Activated CD4-positive, alpha-beta memory T cell treated with anti-CD3 and anti-CD28 coated beads for 36 hours (primary cell): ENCODE measurements around the gene PARVB. TPM values are rescaled to one million over a fixed set of nuclear protein-coding genes. Genes with fewer than 3 reads are reported as not detected.

Source experiments
- CTCF ChIA-PET: fragments of 350-600 bp; sonication (Branson Sonifier 250); formaldehyde crosslinking; loops from one replicate; lab custom pipeline; 2021; ENCODE audit warnings: antibody characterized with exemption, inconsistent platforms; lab: Charles Lee
- POLR2A ChIA-PET: fragments of 350-600 bp; sonication (Branson Sonifier 250); formaldehyde crosslinking; loops from one replicate; lab custom pipeline; 2021; ENCODE audit warnings: antibody characterized with exemption; lab: Charles Lee
- DNase-seq: peaks from one replicate; pipeline ENCODE4 v3.0.0-alpha.2; 2020
- H3K27ac Mint-ChIP-seq: one replicate; pipeline ENCODE4 v1.8.0; 2021; ENCODE audit warnings: mixed read lengths
- H3K27me3 Mint-ChIP-seq: one replicate; pipeline ENCODE4 v1.8.0; 2021; ENCODE audit warnings: mixed read lengths
- H3K36me3 Mint-ChIP-seq: one replicate; pipeline ENCODE4 v1.8.0; 2021; ENCODE audit warnings: mixed read lengths
- H3K4me1 Mint-ChIP-seq: one replicate; pipeline ENCODE4 v1.8.0; 2021; ENCODE audit warnings: low read depth, mixed read lengths
- H3K4me3 Mint-ChIP-seq: one replicate; pipeline ENCODE4 v1.8.0; 2021; ENCODE audit warnings: mild to moderate bottlenecking, mixed read lengths
- H3K9me3 Mint-ChIP-seq: one replicate; pipeline ENCODE4 v1.8.0; 2021; ENCODE audit warnings: mixed read lengths
- intact Hi-C: fragments of 100-400 bp; cut with micrococcal nuclease; formaldehyde crosslinking; loops from one replicate; pipeline ENCODE4 v1.15.1; 2023
- total RNA-seq, 2 experiments: library from RNA; stranded (reverse); gene quantifications; one replicate each; pipeline ENCODE4 v1.2.3, GENCODE V29; 2021

PARVB gene
- total RNA-seq, 2 experiments from 2014 or later = 77.8 to 82.8 TPM

DNA sequence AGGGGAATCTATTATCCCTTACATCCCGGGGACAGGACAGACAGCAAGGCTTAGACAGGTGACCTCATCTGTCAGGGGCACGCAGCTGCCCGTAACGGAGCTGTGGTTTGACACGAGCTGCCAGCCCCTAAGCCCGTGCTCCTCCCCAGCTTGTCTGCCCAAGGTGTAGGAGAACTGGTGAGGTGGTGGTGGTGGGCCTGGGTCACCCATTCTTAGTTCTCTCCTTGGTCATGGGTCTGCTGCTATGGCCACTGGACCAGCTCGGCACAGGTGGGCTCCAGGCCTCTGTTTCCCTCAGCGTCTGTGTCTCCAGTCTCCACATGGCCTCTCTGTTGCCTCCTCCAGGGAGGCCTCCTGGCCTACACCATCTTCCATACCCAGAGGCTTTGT, 162.0 kb downstream of the PARVB start:
- DNase-seq = no peak
- Mint-ChIP-seq H3K9me3 (no peaks in the 10 kb centered on the region), H3K4me3 (no peak overlapping the region), H3K27me3 (no peaks in the 10 kb centered on the region), H3K27ac (no peak overlapping the region), H3K4me1 (peaks cover 16% of the 10 kb centered on the region), H3K36me3 (peaks cover 5% of the 10 kb centered on the region)
- ChIA-PET POLR2A (no interaction called here), CTCF (no interaction called here)
- intact Hi-C loops = no loop called here

DNA sequence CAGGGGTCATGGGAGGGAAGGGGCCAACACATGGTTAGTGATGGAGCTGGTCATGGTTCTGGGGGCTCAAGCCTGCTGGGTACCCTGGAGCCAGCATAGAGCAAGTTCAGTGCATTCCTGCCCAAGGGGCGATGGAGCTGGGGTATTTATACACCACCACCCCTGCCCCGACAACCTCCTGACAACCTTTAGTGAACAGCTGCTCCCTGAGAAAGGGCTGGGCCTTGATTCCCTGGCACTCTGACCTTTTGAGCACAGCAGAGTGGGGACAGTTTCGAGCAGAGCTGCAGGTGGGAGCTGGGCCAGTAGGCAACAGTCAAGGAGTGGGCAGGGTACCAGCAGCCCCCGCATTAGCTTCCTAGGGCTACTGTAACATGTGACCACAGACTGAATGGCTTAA, 162.6 kb downstream of the PARVB start:
- Mint-ChIP-seq H3K4me3 (no peak overlapping the region), H3K36me3 (peaks cover 6% of the 10 kb centered on the region), H3K27ac (no peak overlapping the region), H3K9me3 (no peaks in the 10 kb centered on the region), H3K4me1 (peaks cover 21% of the 10 kb centered on the region), H3K27me3 (no peaks in the 10 kb centered on the region)
- CTCF ChIA-PET = no interaction called here
- POLR2A ChIA-PET = no interaction called here
- no peak for DNase-seq
- intact Hi-C loops = no loop called here

DNA sequence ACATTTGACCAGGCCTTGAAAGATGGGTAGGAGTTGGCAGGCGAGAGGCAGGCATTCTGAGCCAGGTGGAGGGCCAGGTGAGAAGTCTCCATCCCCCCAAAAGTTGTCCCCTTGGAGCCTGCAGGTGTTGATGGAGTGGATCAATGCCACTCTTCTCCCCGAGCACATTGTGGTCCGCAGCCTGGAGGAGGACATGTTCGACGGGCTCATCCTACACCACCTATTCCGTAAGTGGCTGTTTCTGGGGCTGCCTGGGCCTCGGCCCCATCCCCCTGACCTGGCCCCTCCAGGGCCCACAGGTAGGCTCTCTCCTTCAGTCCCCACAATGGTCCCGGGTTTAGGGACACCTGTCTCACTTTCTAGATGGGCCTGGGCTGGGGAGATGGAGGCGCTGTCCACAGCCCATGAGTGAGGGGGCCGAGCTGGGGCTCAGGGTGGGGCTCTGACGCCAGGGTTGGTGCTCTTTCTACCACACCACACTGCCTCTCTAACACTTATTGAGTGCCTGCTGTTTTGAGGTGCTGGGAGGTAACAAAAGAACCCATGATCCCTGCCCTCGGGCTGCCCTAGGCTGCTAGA, 163.6 kb downstream of the PARVB start:
- intact Hi-C loops = no loop called here
- no peak overlapping the region for H3K4me3 Mint-ChIP-seq
- no peaks in the 10 kb centered on the region for H3K27me3 Mint-ChIP-seq
- no peak for DNase-seq
- H3K36me3 Mint-ChIP-seq = peaks cover 3% of the 10 kb centered on the region
- H3K9me3 Mint-ChIP-seq = no peaks in the 10 kb centered on the region
- H3K4me1 Mint-ChIP-seq = peaks cover 22% of the 10 kb centered on the region
- ChIA-PET CTCF (no interaction called here), POLR2A (no interaction called here)
- H3K27ac Mint-ChIP-seq = no peak overlapping the region

DNA sequence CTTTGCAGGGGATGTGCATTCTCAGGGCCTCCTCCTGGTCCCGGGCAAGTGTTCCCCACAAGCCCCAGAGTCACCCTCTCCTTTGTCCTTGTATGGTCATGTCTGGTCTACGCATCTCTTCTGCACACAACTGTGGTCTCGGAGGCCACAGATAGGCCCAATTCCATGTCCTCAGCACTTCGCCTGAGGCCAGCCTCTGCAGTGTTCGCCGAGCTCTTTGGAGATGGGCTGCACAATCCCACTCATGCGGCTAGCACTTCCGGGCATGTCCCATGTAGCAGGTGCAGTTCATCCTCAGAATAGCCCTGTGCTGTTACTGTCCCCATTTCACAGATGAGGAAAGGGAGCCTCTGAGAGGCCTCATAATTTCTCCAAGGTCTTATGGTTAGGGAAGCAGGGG, 164.2 kb downstream of the PARVB start:
- POLR2A ChIA-PET = no interaction called here
- intact Hi-C loops = no loop called here
- Mint-ChIP-seq H3K4me1 (peaks cover 25% of the 10 kb centered on the region), H3K9me3 (no peaks in the 10 kb centered on the region), H3K4me3 (no peak overlapping the region), H3K27ac (no peak overlapping the region), H3K36me3 (peaks cover 4% of the 10 kb centered on the region), H3K27me3 (no peaks in the 10 kb centered on the region)
- DNase-seq = no peak
- CTCF ChIA-PET = no interaction called here

DNA sequence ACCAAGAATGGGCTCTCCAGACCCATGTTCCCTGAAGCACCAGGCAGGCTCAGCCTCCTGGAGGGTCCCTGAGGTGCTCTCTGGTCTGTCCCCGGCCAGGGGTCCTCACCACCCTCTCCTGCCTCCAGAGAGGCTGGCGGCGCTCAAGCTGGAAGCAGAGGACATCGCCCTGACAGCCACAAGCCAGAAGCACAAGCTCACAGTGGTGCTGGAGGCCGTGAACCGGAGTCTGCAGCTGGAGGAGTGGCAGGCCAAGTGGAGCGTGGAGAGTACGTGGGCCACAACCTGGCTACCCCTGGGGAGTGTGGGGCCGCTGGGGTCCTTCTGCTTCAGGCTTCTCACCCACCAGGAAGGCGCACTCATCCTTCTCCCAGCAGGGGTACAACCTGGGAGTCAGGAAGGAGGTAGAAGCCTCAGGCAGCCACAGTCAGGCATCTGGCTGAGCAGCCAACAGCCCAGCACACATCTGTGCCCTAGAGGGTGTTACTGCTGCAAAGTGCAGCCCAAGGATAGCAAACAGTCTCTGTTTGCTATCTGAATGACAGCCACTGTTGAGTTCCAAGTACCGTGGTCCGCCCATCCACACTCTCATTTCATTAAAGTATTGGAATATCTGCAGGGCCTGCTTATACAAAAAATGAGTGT, 165.0 kb downstream of the PARVB start:
- H3K9me3 Mint-ChIP-seq = no peaks in the 10 kb centered on the region
- no peak overlapping the region for H3K4me3 Mint-ChIP-seq
- H3K36me3 Mint-ChIP-seq = peaks cover 8% of the 10 kb centered on the region
- no peaks in the 10 kb centered on the region for H3K27me3 Mint-ChIP-seq
- no peak overlapping the region for H3K27ac Mint-ChIP-seq
- CTCF ChIA-PET = no interaction called here
- POLR2A ChIA-PET = interaction anchor here (3.0 kb wide), 1 partner anchor 7 kb away, joined by 13 read pairs; the partner anchor contains the start of gene PARVG
- H3K4me1 Mint-ChIP-seq = peaks cover 30% of the 10 kb centered on the region
- no peak for DNase-seq
- intact Hi-C loops = no loop called here

DNA sequence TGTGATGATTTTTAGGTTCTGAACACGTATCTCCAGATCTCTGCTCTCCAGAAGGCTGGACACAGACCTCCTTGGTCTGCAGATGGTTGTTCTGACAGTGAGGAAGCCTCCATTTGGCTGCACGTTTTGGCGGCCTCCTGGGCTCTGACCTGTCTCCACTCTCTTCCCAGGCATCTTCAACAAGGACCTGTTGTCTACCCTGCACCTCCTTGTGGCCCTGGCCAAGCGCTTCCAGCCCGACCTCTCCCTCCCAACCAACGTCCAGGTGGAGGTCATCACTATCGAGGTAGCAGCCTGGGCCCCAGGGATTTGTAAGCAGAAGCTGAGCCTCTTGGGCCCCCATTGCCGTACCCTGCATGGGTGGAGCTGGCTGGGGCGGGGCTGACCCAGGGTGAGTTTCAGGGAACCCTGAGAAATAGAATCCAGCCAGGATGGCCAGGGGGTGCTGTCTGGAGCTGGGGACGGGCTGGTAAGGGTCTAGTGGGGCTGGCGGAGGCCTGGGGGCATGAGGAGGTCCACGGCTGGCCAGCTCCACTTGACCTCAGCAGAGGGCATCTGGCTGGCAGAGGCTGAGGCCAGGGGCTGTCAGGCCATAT, 166.4 kb downstream of the PARVB start:
- no peaks in the 10 kb centered on the region for H3K27me3 Mint-ChIP-seq
- H3K9me3 Mint-ChIP-seq = no peaks in the 10 kb centered on the region
- no peak overlapping the region for H3K4me3 Mint-ChIP-seq
- intact Hi-C loops = no loop called here
- ChIA-PET CTCF (interaction anchor here (0.6 kb wide), 1 partner anchor 197 kb away, joined by 4 read pairs; no protein-coding TSS in a partner anchor), POLR2A (interaction anchor here (3.0 kb wide), 1 partner anchor 9 kb away, joined by 13 read pairs; the partner anchor contains the start of gene PARVG)
- peaks cover 34% of the 10 kb centered on the region for H3K4me1 Mint-ChIP-seq
- DNase-seq = no peak
- H3K27ac Mint-ChIP-seq = no peak overlapping the region
- H3K36me3 Mint-ChIP-seq = peaks cover 18% of the 10 kb centered on the region

DNA sequence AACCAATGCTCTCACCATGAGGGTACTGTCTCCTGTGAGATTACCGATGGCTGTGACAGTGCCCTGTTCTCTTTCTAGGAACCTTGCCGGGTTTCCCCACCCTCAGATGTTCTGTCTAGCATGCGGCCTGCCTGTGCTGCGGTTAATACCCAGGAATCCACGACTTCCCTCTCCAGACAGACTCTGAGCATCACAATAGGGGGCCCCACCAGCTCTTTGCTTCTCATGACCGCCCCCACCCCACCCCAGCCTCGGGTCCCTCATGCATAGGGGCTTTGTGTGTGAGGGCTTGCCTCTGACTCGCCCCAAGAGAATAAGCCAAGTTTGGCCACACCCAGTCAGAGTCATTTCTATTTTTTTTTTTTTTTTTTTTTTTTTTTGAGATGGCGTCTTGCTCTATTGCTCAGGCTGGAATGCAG, 166.9 kb downstream of the PARVB start:
- H3K9me3 Mint-ChIP-seq = no peaks in the 10 kb centered on the region
- intact Hi-C loops = loop anchor here (1.0 kb wide), 1 partner anchor 9 kb away; no protein-coding TSS in a partner anchor
- H3K4me1 Mint-ChIP-seq = peaks cover 34% of the 10 kb centered on the region
- no peaks in the 10 kb centered on the region for H3K27me3 Mint-ChIP-seq
- peaks cover 18% of the 10 kb centered on the region for H3K36me3 Mint-ChIP-seq
- DNase-seq = peak; percentile 74
- POLR2A ChIA-PET = interaction anchor here (3.0 kb wide), 1 partner anchor 9 kb away, joined by 13 read pairs; the partner anchor contains the start of gene PARVG
- no peak overlapping the region for H3K27ac Mint-ChIP-seq
- CTCF ChIA-PET = no interaction called here
- H3K4me3 Mint-ChIP-seq = no peak overlapping the region

DNA sequence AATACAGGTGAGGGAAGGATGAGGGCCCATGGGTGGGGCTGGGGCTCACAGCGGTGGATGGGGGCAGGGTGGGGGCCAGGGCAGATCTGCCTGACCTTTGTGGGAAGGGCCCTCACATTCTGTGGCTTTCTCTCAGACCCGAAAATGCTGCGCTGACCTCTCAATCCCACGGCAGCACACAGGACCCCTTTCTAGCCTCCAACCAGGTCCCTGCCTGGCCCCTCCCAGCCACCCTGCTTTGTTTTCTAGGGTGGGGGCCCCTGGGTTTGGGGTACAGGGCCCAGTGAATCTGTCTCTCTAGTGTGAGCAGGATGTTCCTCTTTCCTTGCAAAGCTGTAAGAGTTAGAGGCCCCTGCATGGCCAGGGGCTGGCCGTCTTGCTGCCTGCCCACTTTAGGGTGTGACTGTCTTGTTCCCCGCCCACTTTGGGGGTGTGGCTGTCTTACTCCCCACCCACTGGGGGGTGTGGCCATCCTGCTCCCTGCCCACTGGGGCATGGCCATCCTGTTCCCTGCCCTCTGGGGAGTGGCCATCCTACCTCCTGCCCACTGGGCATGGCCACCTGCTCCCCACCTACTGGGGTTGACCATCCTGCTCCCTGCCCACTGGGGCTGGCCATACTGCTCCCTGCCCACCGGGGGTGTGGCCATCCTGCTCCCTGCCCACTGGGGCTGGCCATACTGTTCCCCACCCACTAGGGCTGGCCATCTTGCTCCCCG, 168.2 kb downstream of the PARVB start:
- Mint-ChIP-seq H3K27me3 (no peaks in the 10 kb centered on the region), H3K4me3 (no peak overlapping the region), H3K27ac (no peak overlapping the region), H3K36me3 (peaks cover 18% of the 10 kb centered on the region), H3K4me1 (peaks cover 34% of the 10 kb centered on the region), H3K9me3 (no peaks in the 10 kb centered on the region)
- intact Hi-C loops = no loop called here
- DNase-seq = peak; percentile 72
- POLR2A ChIA-PET = interaction anchor here (3.0 kb wide), 1 partner anchor 10 kb away, joined by 13 read pairs; the partner anchor contains the start of gene PARVG
- CTCF ChIA-PET = interaction anchor here (1.7 kb wide), 1 partner anchor 493 kb away, joined by 5 read pairs; no protein-coding TSS in a partner anchor

DNA sequence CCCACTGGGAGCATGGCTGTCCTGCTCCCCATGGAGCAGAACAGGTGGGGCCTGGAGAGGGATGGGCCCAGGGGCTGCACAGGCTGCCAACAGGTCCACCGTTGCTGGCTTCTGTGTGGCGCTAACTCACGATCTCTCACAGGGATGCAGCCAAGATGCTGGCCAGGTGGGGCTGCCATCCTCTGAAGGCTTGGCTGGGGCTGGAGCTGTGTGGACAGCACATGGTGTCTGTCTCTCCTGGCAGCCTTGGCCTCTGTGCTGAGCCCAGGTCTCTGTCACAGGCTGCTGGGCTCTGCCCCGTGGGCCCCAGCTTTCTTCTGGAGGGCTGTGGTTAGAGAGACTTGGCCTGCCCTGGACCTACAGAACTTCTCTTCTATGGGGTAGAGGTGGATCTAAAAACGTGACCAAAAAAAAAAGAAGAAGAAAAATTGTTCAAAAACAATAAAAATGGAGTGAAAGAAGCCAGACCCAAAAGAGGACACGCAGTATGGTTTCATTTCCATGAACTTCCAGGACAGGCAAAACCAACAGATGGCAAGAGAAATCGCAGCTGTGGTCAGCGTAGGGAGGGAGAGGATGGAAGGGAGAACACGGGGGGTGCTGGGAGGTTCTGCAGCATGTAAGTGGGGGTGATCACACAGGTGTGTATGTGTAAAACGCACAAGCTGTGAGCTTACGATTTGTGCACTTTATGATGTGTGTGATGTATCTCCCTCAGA, 168.9 kb downstream of the PARVB start:
- Mint-ChIP-seq H3K9me3 (no peaks in the 10 kb centered on the region), H3K27ac (no peak overlapping the region), H3K4me3 (no peak overlapping the region), H3K36me3 (peaks cover 18% of the 10 kb centered on the region), H3K27me3 (no peaks in the 10 kb centered on the region), H3K4me1 (peaks cover 34% of the 10 kb centered on the region)
- no peak for DNase-seq
- POLR2A ChIA-PET = interaction anchor here (1.0 to 1.3 kb wide), 2 partner anchors 12 to 32 kb away, joined by 3 to 4 read pairs; no protein-coding TSS in a partner anchor
- CTCF ChIA-PET = interaction anchor here (0.6 to 1.7 kb wide), 3 partner anchors 180 to 492 kb away, joined by 3 to 5 read pairs (median 3); no protein-coding TSS in a partner anchor
- intact Hi-C loops = no loop called here

DNA sequence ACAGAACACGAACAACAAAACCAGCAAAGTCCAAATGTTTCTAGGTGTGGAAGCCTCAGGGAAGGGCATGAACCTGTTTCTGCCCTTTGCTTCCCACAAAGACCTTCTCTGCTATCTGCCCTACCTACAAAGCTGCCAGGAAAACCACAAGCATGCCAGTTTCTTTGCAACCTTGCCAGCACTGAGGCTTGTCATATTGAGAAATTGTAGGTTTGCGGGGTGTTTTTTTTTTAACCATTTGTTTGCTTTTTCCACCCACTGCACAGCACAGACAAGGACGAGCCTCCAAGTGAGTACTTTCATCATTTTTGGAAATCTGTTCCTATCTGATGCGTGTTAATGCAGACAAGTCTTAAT, 169.4 kb downstream of the PARVB start:
- H3K36me3 Mint-ChIP-seq = peaks cover 20% of the 10 kb centered on the region
- H3K27ac Mint-ChIP-seq = no peak overlapping the region
- intact Hi-C loops = no loop called here
- ChIA-PET POLR2A (interaction anchor here (1.0 to 1.3 kb wide), 2 partner anchors 12 to 32 kb away, joined by 3 to 4 read pairs; no protein-coding TSS in a partner anchor), CTCF (interaction anchor here (0.6 to 1.7 kb wide), 3 partner anchors 181 to 492 kb away, joined by 3 to 5 read pairs (median 3); no protein-coding TSS in a partner anchor)
- H3K27me3 Mint-ChIP-seq = no peaks in the 10 kb centered on the region
- H3K4me3 Mint-ChIP-seq = no peak overlapping the region
- H3K9me3 Mint-ChIP-seq = no peaks in the 10 kb centered on the region
- peaks cover 34% of the 10 kb centered on the region for H3K4me1 Mint-ChIP-seq
- DNase-seq = peak; percentile 55

DNA sequence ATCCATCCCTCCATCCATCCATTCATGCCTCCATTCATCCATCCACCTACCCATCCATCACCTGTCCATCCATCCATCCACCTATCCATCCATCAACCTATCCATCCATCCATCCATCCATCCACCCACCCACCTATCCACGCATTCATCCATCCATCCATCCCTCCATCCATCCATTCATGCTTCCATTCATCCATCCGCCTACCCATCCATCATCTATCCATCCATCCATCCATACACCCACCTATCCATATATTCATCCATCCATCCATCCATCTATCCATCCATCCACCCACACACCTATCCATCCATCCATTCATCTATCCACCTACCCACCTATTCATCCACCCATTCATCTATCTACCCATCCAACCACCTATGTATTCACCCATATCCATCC, 170.5 kb downstream of the PARVB start:
- DNase-seq = no peak
- Mint-ChIP-seq H3K27ac (no peak overlapping the region), H3K27me3 (no peaks in the 10 kb centered on the region), H3K9me3 (no peaks in the 10 kb centered on the region), H3K4me1 (peaks cover 34% of the 10 kb centered on the region), H3K36me3 (peaks cover 27% of the 10 kb centered on the region), H3K4me3 (no peak overlapping the region)
- POLR2A ChIA-PET = no interaction called here
- intact Hi-C loops = no loop called here
- CTCF ChIA-PET = no interaction called here
